Globus pallidus (tissue), 1 donor: ENCODE results near the gene MFSD2B.
"Not testable (repeated sequence)": the region's sequence is repeated elsewhere in the genome, so short reads cannot be mapped to it uniquely, and the experiment has no call there.

ENCODE experiments used
- DNase-seq: peaks from one replicate; pipeline ENCODE4 v3.0.0-alpha.2; 2015; ENCODE audit warnings: low spot score

The MFSD2B gene

DNA sequence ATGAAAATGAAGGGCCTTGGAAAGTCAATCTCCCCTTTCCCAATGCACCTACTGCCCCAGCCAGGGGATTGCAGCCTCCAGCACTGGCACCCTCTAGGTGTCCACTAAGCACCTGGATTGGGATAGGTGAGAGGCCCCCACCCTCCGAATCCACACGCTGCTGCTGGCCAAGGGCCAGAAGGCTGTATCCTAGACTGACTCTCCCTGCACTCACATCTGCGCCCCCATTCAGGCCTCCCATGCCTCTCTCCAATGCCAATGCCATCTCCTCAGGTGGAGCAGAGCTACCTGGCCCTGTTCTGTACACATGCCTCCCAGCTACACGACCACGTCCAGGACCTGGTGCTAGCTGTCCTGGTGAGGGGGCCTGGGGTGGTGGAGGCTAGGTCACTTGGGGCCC, 9.8 kb downstream of the MFSD2B start:
- no peak for DNase-seq

DNA sequence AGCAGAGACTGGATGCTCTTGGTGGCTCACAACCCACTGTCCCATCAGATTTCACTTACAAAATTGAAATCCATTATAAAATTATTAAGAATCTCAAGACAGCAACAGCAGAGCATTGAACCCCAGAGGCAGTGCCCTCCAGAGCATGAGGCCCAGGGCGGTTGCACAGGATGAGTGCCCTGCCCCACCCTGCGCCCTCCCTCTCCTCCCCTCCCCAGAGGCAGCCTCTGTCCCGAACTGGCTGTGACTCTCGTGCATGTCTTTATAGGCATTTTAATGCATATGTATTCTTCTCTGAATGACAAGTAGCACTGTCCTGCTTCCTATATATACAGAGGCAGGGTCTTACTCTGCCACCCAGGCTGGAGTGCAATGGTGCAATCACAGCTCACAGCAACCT, 10.4 kb downstream of the MFSD2B start:
- DNase-seq, result no peak

DNA sequence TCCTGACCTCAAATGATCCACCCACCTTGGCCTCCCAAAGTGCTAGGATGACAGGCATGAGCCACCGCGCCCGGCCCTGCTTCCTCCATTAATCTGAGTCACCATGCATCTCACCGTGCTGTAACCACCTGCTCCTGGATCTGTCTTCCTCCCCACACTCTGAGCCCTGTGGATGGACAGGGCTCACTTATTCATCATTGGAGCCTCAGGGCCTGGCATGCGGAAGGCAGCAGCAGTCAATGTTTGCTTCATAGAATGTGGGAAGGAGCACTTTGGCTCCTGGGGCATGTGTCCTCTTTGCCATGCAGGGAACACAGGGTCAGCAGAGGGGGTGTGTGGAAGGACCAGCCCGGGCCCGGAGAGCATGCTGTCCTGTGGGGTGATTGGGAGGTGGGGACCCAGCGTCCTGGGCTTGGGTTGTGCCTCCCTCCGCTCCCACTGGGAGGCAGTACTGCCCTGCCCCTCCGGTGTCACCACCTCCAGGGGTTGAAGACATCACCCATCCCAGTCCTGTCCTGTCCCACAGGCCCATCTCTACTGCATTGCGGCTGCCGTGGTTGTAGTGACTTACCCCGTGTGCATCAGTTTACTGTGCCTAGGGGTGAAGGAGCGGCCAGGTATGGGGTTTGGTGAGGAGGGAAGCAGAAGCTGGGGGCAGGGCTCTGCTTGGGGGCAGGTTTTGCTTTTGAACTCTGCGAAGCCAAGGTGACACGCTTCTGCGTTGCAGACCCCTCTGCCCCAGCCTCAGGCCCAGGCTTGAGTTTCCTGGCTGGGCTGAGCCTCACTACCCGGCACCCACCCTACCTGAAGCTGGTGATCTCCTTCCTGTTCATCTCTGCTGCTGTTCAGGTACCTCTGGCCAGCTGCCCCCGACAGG, 11.5 kb downstream of the MFSD2B start:
- DNase-seq, result no peak

DNA sequence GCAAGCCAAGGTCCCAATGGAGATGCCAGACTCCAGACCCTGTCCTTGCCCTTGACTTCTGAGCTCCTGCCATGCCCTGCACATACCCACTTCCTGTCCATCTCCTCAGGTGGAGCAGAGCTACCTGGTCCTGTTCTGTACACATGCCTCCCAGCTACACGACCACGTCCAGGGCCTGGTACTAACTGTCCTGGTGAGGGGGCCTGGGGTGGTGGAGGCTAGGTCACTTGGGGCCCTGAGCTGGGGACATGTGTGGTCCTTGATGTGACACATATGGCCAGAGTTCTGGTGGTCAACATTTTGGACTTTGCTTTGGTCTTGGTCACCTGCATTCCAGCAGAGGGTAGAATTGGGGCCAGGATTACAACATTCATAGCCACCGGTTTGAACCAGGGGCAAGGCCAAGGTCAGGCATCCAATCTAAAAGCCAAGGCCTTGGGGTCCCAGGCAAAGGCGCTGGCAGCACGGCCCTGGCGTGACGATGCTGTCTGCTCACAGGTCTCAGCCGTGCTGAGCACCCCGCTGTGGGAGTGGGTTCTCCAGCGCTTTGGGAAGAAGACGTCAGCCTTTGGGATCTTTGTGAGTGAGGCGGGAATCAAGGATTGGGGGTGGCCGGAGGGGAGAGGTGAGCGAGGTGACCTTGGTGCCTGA, 12.6 kb downstream of the MFSD2B start:
- no peak for DNase-seq

DNA sequence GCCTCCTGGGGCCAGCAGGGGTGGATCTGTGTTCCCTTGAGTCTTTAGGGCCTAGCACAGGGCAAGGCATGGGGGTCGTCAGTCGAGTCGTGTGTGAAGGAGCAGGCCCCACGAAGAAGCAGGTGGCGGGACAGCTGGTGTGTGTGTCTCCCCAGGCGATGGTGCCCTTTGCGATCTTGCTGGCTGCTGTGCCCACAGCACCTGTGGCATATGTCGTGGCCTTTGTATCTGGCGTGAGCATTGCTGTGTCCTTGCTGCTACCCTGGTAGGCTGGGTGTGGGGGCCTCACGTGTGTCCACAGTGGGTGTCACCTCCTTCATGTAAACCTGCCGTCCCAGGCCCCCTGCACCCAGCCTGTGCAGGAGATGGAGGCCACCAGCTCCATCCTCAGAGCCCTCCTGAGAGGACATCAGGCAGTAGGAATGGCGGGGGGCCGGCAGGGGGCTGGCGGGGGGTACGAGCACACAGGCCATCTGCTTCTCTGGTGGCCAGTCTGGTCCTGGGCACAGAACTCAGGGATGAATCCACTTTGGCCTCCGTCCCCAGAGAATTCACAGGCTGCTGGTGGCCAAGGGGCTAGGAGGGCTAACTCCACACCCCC, 13.2 kb downstream of the MFSD2B start:
- no peak for DNase-seq

DNA sequence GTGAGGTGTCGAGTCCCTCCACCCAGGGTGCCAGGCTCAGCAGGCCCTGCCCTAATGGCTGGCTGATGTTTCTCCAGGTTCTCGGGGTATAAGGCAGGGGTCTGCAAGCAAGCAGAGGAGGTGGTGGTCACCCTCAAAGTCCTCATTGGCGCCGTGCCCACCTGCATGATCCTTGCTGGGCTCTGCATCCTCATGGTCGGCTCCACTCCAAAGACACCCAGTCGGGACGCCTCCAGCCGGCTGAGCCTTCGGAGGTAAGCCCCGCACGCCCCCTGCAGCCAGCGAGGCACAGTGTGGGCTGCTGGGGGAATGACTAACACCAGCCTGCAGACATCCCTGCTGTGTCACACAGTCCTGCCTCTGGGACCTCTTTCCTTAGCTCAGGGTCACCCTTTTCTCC, 14.1 kb downstream of the MFSD2B start:
- no peak for DNase-seq

DNA sequence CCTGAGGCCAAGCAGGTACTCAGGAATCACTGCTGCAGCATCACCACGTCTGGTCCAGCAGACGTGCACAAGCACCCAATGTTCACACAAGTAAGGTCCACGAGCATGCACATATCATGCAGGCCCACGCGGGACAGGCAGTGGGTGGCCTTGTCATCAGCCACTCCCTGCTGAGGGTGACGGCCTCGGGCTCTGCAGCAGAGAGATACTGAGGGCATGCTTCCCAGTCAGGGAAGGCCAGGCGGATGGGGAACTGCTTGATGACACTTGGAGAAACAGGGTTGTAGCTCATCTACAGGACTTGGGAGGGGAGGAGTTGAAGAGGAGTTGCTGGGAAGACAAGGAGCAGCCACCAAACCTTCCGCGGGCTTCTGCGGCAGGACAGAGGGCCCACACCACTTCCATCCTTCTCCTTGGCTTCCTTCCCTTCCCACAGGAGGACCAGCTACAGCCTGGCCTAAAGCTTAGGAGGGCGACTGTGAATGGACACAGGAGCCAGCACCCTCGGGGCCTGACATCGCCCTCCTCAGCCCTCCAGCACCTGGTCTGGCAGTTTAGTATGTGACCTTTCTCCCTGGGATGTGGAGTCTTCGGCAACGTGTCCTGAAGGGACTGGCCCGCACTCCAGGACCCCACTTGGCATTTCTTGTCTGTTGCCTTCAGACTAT, 15.2 kb downstream of the MFSD2B start:
- no peak for DNase-seq

DNA sequence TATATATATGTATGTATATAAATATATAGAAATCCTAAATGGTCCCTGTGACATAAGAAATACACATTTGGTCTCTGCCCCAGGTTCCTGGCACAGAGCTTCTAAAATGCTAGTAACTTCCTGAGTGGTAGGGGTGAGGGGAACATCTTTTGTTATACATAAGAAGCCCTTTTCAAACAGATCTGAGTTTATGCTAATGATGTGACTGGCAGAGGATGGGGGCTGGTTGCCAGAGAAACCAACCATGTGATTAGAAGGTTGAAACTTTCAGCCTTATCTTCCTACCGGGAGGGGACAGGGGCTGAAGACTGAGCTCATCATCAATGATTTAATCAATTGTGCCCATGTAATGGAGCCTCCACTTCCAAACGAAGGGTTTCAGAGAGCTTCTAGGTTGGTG, 16.3 kb downstream of the MFSD2B start:
- DNase-seq, result no peak

DNA sequence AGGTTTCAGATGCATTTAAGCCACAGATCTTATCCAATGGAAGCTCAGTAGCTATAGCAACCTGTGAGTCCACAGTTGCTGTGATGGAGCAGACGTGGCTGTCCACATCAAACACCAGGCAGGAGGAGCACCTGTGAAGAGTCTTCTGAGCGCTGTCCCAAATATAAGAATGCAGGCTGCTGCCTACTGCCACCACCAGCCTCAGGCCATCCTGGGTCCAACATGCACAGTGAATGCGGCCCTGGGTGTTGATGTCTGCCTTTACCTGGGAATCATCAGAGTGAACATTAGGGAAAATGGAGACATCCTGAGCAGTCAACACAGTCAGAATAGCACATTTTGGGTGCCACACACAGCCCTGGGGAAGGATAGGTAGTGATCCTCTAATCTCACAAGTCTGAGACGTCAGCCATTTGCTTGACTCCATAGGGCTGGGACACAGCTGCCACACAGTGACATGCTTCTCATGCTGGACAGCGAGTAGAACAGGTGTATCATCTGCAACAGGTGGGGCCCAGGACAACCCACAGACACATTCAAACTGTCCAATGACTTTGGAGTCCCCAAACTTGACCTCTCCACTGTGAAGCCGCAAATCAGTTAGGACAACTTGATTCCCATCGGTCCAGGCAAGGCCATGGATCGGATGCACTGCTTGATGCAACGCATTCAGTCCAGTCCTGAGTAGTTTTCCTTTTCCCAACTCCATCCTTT, 29.1 kb downstream of the MFSD2B start:
- no peak for DNase-seq

DNA sequence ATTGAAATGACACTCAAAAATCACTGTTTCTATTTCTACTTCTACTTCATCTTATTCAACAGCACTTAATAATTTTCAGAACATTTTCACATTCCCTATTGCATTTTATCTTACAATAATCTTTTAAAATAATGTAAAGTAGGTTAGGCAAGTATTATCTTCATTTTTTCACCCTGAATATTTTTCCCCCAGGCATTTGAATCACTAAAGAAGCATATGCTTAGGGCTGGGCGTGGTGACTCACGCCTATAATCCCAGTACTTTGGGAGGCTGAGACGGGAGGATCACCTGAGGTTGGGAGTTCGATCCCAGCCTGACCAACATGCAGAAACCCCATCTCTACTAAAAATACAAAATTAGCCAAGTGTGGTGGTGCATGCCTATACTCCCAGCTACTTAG, 30.6 kb downstream of the MFSD2B start:
- DNase-seq, result no peak

DNA sequence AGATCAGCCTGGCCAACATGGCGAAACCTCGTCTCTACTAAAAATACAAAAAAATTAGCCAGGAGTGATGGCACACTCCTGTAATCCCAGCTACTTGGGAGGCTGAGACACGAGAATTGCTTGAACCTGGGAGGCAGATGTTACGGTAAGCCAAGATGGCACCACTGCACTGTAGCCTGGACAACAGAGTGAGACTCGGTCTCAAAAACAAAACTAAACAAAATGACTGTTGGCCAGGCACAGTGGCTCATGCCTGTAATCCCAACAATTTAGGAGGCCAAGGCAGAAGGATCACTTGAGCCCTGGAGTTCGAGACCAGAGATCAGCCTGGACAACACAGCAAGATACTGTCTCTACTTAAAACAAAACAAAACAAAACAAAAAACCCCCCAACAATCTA, 33.2 kb downstream of the MFSD2B start:
- DNase-seq, result not testable (repeated sequence)

DNA sequence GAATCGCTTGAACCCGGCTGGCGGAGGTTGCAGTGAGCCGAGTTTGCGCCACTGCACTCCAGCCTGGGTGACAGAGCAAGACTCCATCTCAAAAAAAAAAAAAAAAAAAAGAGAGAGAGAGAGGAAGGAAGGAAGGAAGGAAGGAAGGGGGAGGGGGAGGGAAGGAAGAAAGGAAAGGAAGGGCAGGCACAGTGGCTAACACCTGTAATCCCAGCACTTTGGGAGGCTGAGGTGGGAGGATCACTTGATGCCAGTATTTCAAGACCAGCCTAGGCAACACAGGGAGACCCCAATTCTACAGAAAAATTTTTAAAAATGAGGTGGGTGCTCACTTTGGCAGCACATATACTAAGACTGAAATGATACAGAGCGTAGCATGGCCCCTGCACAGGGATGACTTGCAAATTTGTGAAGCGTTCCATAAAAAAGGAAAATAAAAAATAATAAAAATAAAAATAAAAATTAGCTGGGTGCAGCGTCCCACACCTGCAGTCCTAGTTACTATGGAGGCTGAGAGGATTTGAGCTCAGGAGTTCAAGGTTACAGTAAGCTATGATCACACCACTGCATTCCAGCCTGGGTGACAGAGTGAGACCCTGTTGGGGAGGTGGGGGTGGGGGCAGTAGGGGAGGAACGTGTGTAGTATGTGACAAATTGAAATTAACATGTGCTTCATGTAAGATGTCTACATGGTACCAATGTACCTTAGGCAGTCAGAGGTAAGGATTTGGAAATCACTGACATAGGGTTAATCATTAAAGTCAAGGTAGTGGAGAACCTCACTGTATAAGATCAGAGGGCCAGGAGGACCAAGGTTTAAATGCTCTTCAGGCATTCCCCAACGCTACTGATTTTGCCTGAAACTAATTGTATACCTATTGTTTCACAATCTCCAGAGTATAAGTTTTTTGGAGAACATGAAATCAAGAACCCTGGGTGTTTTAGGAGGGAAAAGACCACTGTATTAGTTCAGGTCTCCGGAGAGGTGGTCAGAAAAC, 35.9 kb downstream of the MFSD2B start:
- no peak for DNase-seq

DNA sequence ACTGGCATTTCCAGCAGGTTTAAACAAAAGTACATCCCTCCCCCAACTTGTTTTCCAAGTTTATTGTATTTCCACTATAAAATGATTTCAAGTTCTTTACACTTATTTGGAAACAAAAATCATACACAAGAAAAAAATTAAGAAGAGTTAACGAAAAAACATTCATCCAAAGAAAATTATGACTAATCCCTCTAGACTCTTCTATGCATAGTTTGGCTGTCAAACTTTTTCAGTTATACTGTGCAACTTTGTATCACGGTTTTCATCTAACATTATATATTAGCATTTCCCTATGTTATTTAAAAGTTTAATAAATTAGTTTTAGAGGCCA, 36.7 kb downstream of the MFSD2B start:
- DNase-seq, result no peak

DNA sequence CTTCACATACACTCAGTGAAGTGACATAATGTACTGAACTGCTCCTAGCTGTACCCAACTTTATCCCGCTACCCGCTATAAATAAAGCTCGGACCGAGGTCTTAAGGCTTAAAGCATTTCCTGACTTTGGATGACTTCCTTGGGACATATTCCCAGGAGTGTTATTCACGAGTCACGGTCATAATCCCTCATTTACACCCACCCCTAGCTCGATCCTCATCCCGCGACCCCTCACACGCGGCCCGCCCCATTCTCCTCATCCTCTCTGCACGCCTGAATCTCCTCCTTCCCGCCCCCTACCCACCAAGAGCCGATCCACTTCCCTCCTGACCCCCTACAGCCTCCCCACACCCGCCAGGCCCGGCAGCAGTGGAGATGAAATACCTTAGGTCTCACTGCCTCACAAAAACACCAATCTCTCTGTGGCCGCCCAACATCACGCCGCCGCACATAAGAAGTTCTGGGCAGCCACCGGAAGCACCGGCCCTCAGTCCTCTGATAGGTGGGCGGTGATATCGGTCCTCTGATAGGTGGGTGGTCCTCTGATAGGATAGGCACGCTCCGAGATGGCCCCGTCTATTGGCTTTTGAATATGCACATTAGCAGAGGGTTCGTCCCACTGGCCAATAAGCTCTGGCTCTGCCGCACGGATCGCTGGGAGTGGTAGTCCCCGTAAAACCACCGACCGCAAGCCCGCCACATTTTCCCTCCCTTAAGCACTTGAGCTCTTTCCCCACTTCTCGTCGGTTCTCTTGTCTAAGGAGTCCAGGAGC, 37.2 kb downstream of the MFSD2B start, which contains the start of gene WDCP:
TSS of gene WDCP (minus strand) at position 462 of the 773 bp plus-strand sequence. CDS start 7,897 bp downstream, outside the sequence.
- DNase-seq, result peak; percentile 99

DNA sequence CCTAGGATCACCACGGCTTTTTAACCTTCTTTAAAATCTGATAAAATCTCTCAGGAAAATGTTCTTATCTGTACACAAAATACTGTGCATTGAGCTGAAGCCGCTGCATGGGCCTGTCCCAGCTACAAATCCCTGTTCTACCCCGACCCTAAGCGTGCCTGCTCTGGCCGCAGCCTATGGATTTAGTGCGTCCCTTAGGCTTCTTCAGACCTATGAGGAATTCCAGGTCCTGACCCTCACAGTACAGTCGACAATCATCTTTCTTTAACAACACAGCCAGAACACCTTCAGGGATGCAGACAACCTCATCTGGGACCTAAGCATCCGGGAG, 37.8 kb downstream of the MFSD2B start:
- no peak for DNase-seq

DNA sequence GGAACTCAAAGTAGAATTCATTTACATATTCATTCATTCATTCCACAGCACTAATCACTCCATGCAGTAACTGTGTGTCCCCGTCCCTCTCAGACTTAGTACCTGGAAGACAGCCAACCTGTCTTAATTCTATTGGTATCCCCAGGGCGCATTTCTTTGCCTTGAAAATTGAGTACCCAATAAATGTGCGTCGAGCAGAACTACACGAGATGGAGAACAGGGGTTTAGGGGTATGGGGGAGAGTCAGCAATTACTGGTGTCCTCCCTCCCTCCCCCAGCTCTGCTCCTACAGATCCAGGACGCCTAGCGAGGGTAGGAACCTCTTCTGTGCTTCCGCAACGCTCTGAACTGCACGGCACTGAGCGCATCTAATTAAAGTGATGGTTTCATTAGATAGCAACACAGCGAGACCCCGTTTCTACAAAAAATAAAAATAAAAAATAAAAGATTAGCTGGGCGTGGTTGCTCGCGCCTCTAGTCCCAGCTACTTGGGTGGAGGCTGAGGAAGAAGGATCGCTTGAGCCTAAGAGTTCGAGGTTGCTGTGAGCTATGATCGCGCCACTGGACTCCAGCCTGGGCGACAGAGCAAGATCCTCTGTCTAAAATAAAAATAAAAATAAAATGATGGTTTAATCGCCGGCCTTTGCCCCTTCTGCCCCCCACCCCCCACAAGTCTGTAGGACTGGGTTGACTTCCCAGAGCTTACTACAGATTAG, 39.0 kb downstream of the MFSD2B start:
- DNase-seq, result no peak

DNA sequence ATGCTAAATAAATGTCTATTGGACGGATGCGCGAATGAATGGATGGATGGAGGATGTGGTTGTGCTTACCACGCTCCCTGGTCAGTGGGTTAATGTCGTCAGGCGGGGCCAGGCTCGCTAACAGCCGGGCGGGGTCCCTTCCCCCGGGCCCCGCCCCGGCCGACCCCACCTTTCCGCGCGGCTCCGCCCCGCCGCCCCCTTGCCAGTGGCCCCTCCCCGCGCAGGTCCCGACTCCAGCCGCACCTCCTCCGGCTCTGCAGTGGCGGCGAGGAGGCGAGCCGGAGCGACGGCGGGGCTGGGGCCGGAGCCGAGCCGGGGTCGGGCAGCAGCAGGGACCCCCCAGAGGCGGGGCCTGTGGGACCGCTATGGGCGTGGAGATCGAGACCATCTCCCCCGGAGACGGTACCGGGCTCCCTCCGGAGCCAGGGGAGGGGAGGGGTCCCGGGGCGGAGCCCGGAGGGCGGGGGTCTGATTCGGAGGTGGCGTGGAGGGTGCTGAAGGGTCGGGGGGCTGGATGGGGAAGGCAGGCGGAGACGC, 39.7 kb downstream of the MFSD2B start, which contains the start of gene FKBP1B:
TSS of gene FKBP1B (plus strand) at position 257 of the 537 bp plus-strand sequence. CDS start at position 366, 109 bp downstream.
- no peak for DNase-seq

DNA sequence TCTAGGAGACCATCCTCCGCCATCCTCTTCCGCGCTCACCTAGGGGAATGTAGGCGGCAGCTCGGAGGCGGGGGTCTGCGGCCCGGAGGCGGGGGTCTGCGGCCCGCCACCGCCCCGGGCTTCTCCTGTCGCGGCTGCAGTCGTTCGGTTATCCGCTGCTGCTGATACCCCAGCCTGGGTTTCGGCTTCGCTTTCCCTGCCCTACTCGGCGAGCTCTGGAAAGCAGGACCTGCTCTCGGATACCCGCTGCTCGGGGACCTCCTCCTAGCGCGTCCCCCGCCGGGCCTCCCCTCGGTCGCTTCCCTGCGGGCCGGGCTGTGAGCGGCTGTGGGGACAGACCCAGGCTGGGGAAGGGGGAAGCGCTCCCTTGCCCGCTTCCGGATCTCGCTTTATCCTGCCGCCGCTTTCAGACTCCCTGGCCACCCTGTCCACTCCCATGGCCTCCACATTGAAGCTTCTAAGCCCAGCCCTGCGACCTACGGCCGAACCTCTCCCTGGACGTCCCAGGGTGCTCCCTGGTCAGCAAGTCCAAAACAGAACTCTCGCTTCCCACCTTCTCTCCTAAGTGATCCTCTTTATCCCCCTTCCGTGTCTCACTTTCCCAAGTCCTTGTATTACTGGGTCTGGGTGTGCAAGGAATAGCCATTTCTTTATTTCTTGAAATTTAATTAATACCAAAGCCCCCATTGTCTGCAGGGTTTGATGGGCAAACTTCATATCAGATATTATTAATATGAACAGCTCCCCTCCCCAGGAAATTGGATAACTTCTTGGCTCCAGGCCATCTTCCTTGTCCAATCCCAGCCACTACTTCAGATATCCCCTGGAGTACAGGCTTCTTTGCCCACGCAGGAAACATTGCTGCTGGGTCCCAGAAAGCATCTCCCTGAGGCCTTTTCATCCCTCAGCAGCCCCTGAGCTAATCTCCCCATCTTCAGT, 40.4 kb downstream of the MFSD2B start:
- DNase-seq, result no peak
